ENCODE data around the gene NMNAT1.
A peak's percentile ranks its signal among the peaks of the same experiment; 100 is the strongest.
"Not testable (repeated sequence)": the region's sequence is repeated elsewhere in the genome, so short reads cannot be mapped to it uniquely, and the experiment has no call there.

The NMNAT1 gene

DNA sequence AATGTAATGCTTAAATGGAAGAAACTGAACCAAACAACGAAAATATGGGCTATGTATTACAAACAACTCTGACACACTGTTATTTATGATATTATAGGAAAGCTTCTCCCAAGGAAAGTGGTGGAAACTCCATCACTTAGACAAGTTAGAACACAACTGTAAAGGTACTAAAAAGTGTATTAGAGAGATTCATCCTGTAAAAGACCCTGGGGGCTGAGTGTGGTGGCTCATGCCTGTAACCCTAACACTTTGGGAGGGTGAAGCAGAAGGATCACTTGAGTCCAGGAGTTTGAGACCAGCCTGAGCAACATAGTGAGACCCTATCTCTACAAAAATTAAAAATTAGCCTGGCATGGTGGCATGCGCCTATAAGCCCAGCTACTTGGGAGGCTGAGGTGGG lies 82.1 kb downstream of the NMNAT1 start:
- H3K9me3 ChIP-seq (ENCODE audit: insufficient read depth, low read depth, low read length) = no peaks in the 10 kb centered on the region
- H3K4me1 ChIP-seq (ENCODE audit: insufficient read depth, low read length) = no peaks in the 10 kb centered on the region
- H3K27me3 ChIP-seq (ENCODE audit: insufficient read depth, low read length) = no peaks in the 10 kb centered on the region
- H3K36me3 ChIP-seq (ENCODE audit: insufficient read depth, low read depth, low read length) = no peaks in the 10 kb centered on the region
- no peak overlapping the region for H3K4me3 ChIP-seq (ENCODE audit: low read length)
- no peak overlapping the region for H3K9ac ChIP-seq (ENCODE audit: low read depth, low read length)
- H3K27ac ChIP-seq (ENCODE audit: low read length) = no peak overlapping the region

DNA sequence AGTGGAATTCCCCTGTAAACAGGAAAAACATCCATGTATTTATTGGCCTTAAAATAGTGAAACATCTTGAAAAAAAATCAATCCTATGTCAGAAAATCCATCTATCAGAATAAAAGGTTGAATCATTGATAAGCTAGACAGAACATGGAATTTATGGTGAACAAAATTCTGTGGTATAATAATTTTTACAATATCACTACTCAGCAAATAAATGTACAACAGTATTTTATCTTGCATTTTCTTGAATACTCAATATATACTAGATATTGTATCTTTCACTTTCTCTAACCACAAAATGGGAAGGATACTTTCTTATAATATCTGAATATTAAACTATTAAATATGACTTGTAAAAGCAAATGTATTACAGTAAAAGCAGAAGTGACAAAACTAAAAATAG lies 83.8 kb downstream of the NMNAT1 start:
- Histone ChIP-seq H3K36me3 (ENCODE audit: insufficient read depth, low read depth, low read length) (no peaks in the 10 kb centered on the region), H3K4me1 (ENCODE audit: insufficient read depth, low read length) (peaks cover under 1% of the 10 kb centered on the region; the same call in 1 of the 2 replicates), H3K9me3 (ENCODE audit: insufficient read depth, low read depth, low read length) (no peaks in the 10 kb centered on the region), H3K27me3 (ENCODE audit: insufficient read depth, low read length) (no peaks in the 10 kb centered on the region), H3K9ac (ENCODE audit: low read depth, low read length) (no peak overlapping the region), H3K27ac (ENCODE audit: low read length) (no peak overlapping the region), H3K4me3 (ENCODE audit: low read length) (no peak overlapping the region)

DNA sequence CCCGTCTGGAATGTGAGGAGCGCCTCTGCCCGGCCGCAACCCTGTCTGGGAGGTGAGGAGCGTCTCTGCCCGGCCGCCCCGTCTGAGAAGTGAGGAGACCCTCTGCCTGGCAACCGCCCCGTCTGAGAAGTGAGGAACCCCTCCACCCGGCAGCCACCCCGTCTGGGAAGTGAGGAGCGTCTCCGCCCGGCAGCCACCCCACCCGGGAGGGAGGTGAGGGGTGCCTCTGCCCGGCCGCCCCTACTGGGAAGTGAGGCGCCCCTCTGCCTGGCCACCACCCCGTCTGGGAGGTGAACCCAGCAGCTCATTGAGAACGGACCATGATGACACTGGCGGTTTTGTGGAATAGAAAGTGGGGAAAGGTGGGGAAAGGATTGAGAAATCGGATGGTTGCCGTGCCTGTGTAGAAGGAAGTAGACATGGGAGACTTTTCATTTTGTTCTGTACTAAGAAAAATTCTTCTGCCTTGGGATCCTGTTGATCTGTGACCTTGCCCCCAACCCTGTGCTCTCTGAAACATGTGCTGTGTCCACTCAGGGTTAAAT lies 85.8 kb downstream of the NMNAT1 start:
- H3K27ac ChIP-seq (ENCODE audit: low read length); H3K9ac ChIP-seq (ENCODE audit: low read depth, low read length); H3K36me3 ChIP-seq (ENCODE audit: insufficient read depth, low read depth, low read length); H3K4me3 ChIP-seq (ENCODE audit: low read length); H3K4me1 ChIP-seq (ENCODE audit: insufficient read depth, low read length); H3K27me3 ChIP-seq (ENCODE audit: insufficient read depth, low read length); H3K9me3 ChIP-seq (ENCODE audit: insufficient read depth, low read depth, low read length): not testable (repeated sequence)

DNA sequence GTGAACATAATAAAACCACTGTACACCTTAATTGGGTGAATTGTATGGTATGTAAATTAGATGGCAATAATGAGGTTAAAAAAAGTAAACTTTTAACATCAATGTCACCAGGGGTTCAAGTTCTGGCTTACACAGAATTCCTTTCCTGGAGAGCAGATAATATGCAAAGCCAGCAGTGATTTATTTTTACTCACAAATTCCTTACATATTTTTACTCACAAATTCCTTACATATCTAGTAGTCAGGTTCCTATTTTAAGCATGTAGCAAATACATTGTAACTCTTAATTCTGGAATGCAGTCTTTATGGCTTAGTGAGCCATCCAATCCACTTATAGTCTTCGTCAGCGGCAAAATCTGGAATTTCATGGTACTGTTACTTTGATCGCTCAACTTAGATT lies 88.2 kb downstream of the NMNAT1 start:
- H3K36me3 ChIP-seq (ENCODE audit: insufficient read depth, low read depth, low read length) = peaks cover 4% of the 10 kb centered on the region; the same call in 1 of the 2 replicates
- no peaks in the 10 kb centered on the region for H3K9me3 ChIP-seq (ENCODE audit: insufficient read depth, low read depth, low read length)
- no peak overlapping the region for H3K4me3 ChIP-seq (ENCODE audit: low read length)
- H3K9ac ChIP-seq (ENCODE audit: low read depth, low read length) = no peak overlapping the region
- peaks cover 3% of the 10 kb centered on the region; the same call in 1 of the 2 replicates for H3K4me1 ChIP-seq (ENCODE audit: insufficient read depth, low read length)
- H3K27ac ChIP-seq (ENCODE audit: low read length) = no peak overlapping the region
- no peaks in the 10 kb centered on the region for H3K27me3 ChIP-seq (ENCODE audit: insufficient read depth, low read length)

DNA sequence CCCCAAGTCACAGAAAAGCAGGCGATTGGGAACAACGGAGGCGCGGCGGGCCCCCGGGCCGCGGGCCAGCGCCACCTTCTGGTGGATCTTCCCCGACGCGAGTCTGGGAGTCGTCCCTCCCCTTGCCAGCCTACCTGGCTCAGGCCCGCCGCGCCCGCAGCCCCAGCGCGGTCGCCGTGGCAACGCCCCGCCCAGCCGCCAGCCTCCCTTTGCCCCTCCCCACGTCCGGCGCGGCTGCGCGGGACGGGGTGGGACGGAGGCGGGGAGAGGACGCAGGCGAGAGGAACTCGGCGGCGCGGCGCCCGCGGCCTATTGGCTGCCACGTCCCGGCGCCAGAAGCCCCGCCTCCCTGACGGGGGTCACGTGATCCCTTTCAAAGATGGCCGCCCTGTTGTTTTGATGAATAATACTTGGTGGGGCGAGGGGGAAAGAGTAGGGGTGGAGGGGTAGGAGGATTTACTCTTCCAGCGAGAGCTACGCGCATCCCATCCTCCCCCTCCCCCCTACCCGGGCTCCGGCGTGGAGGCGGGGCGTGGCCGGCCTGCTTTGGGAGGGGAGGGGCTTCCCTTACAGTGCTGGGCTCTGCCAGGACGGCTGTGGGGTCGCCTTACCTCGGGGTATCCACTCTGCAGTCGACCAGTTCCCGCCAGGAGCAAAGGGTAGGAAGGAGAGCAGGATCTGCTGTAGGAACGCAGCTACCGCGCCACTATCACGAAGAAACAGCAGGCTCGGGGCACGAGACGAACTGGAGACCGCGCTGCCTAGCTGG lies 89.5 kb downstream of the NMNAT1 start, which contains the start of gene UBE4B:
Gene UBE4B (plus strand): TSS at position 369 of the 769 bp plus-strand sequence. CDS start 713 bp downstream, outside the sequence.
- peaks cover 3% of the 10 kb centered on the region; the same call in 1 of the 2 replicates for H3K4me1 ChIP-seq (ENCODE audit: insufficient read depth, low read length)
- peak within 1 kb of the TSS; percentile 98 for H3K9ac ChIP-seq (ENCODE audit: low read depth, low read length)
- peaks cover 17% of the 10 kb centered on the region for H3K36me3 ChIP-seq (ENCODE audit: insufficient read depth, low read depth, low read length)
- no peaks in the 10 kb centered on the region for H3K9me3 ChIP-seq (ENCODE audit: insufficient read depth, low read depth, low read length)
- H3K27ac ChIP-seq (ENCODE audit: low read length) = peak within 1 kb of the TSS; percentile 89
- H3K4me3 ChIP-seq (ENCODE audit: low read length) = peak within 1 kb of the TSS; percentile 84
- no peaks in the 10 kb centered on the region for H3K27me3 ChIP-seq (ENCODE audit: insufficient read depth, low read length)

DNA sequence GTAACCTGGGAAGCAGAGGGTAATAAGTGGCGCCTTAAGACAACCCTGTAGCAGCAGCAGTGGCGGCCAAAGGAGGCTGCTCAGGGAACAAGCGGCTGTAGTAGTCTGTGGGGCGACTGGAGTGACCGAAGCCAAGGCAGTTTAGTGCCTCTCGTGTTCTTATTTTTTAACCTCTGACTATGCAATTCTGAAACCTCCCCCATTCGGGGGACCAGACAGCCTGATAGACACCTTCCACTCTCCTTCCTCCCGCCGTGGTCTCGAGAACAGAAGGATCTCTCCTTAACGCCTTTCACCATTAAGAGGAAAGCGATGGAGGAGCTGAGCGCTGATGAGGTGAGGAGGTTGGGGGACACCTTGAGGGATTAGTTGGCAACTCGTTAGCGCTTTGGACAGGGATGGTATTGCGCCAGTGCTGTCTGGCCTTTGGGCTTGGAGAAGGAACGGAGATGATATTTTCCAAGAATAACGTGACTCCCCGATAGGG lies 90.1 kb downstream of the NMNAT1 start:
- H3K27me3 ChIP-seq (ENCODE audit: insufficient read depth, low read length) = no peaks in the 10 kb centered on the region
- H3K9ac ChIP-seq (ENCODE audit: low read depth, low read length) = peak overlapping the region; percentile 98
- no peaks in the 10 kb centered on the region for H3K9me3 ChIP-seq (ENCODE audit: insufficient read depth, low read depth, low read length)
- H3K4me1 ChIP-seq (ENCODE audit: insufficient read depth, low read length) = peaks cover 3% of the 10 kb centered on the region; the same call in 1 of the 2 replicates
- peak overlapping the region; percentile 84 for H3K4me3 ChIP-seq (ENCODE audit: low read length)
- H3K27ac ChIP-seq (ENCODE audit: low read length) = peak overlapping the region; percentile 86
- peaks cover 18% of the 10 kb centered on the region for H3K36me3 ChIP-seq (ENCODE audit: insufficient read depth, low read depth, low read length)

Data from iPS-20b (cell line).